Esophagus muscularis mucosa (tissue), 4 donors: Measurements from ENCODE around the gene DAW1. TPM values are rescaled to one million over a fixed set of nuclear protein-coding genes. Genes with fewer than 3 reads are reported as not detected.

Source experiments
- DNase-seq: peaks from one replicate; pipeline ENCODE4 v3.0.0-alpha.2; 2017; ENCODE audit errors: extremely low spot score
- H3K27ac ChIP-seq, 4 donors: fragments of 200-600 bp; sonication (generic); replicated peaks in 1 of 4; 1 replicate in 3 of 4; 2 replicates in 1 of 4; pipeline ENCODE4 v1.5.1; 2016 to 2019; ENCODE audit warnings: mild to moderate bottlenecking in 1 of 4
- H3K27me3 ChIP-seq, 4 donors: fragments of 200-600 bp; sonication (generic); one replicate each; pipeline versions ENCODE4 v1.5.1 to v1.6.0; 2016 to 2019
- H3K36me3 ChIP-seq, 4 donors: fragments of 200-600 bp; sonication (generic); one replicate each; pipeline ENCODE4 v1.5.1; 2016 to 2019
- H3K4me1 ChIP-seq, 4 donors: fragments of 200-600 bp; sonication (generic); one replicate each; pipeline ENCODE4 v1.5.1; 2016 to 2019
- H3K4me3 ChIP-seq, 4 donors: fragments of 200-600 bp; sonication (generic); 1 replicate in 2 of 4; 2 replicates in 2 of 4; pipeline ENCODE4 v1.5.1; 2016 to 2019; ENCODE audit warnings: mild to moderate bottlenecking in 4 of 4, moderate library complexity in 1 of 4
- H3K9me3 ChIP-seq, 4 donors: fragments of 200-600 bp; sonication (generic); 1 replicate in 3 of 4; 2 replicates in 1 of 4; pipeline ENCODE4 v1.5.1; 2016 to 2019
- EP300 ChIP-seq: sonication (generic); formaldehyde crosslinking; IDR thresholded peaks from one replicate; pipeline ENCODE4 v1.6.1; 2017; ENCODE audit warnings: antibody characterized with exemption
- POLR2A ChIP-seq: fragments of 450-650 bp; IDR thresholded peaks from one replicate; pipeline ENCODE4 v1.6.1; 2017; ENCODE audit warnings: antibody characterized with exemption, moderate library complexity, mild to moderate bottlenecking, low read depth
- POLR2AphosphoS5 ChIP-seq, 2 donors: sonication (generic); formaldehyde crosslinking; IDR thresholded peaks; one replicate each; pipeline ENCODE4 v1.6.1; 2017; ENCODE audit warnings: antibody characterized with exemption in 2 of 2
- WGBS: methylation state at CpG from one replicate; pipeline ENCODE4 v1.1.5; 2018; 5-methylcytosine and 5-hydroxymethylcytosine counted together
- intact Hi-C: fragments of 100-400 bp; cut with DNase I; formaldehyde crosslinking; loops from one replicate; pipeline ENCODE4 v1.15.1; 2023
- total RNA-seq, 4 donors: library from RNA; depleted of rRNA; stranded (reverse); fragments of >200 nt; gene quantifications; one replicate each; pipeline versions ENCODE4 v1.1.0 to v1.2.1, GENCODE V29; 2016
- TF ChIP-seq, protein P1 (sequence below), 3 experiments: fragments of 200-600 bp in 2 of 3; fragments of 450-650 bp in 1 of 3; sonication (generic) in 2 of 3; IDR thresholded peaks; one replicate each; pipeline ENCODE4 v1.5.1; 2017 to 2019; ENCODE audit warnings: antibody characterized with exemption in 3 of 3, mild to moderate bottlenecking in 2 of 3, moderate library complexity in 1 of 3

Gene DAW1
- total RNA-seq, 4 donors from 2014 or later: 0.26 to 0.33 TPM; not detected in 2

GRCh38 chr2:227862741-227863588 lies 8.5 kb upstream of the DAW1 start:
- no peak overlapping the region for H3K4me3 ChIP-seq
- H3K27me3 ChIP-seq: no peaks in the 10 kb centered on the region
- H3K9me3 ChIP-seq: no peaks in the 10 kb centered on the region
- WGBS: 69% methylated on average over 7 of the region's 7 CpGs
- no peaks in the 10 kb centered on the region for H3K36me3 ChIP-seq
- DNase-seq: no peak
- peak in 1 of 2 donors; percentile 10 for TF ChIP-seq POLR2AphosphoS5 (IDR thresholded peaks at IDR 0.05)
- TF ChIP-seq, protein P1, sequence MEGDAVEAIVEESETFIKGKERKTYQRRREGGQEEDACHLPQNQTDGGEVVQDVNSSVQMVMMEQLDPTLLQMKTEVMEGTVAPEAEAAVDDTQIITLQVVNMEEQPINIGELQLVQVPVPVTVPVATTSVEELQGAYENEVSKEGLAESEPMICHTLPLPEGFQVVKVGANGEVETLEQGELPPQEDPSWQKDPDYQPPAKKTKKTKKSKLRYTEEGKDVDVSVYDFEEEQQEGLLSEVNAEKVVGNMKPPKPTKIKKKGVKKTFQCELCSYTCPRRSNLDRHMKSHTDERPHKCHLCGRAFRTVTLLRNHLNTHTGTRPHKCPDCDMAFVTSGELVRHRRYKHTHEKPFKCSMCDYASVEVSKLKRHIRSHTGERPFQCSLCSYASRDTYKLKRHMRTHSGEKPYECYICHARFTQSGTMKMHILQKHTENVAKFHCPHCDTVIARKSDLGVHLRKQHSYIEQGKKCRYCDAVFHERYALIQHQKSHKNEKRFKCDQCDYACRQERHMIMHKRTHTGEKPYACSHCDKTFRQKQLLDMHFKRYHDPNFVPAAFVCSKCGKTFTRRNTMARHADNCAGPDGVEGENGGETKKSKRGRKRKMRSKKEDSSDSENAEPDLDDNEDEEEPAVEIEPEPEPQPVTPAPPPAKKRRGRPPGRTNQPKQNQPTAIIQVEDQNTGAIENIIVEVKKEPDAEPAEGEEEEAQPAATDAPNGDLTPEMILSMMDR (IDR thresholded peaks at IDR 0.05): no peak
- H3K27ac ChIP-seq: peak overlapping the region in 1 of 4 donors; percentile 64
- intact Hi-C loops: loop anchor here (10.0 kb wide), 1 partner anchor 198 kb away; the partner anchor contains the start of gene SCYGR5
- H3K4me1 ChIP-seq: peaks cover 0 to 23% (median 8%) of the 10 kb centered on the region in 4 donors

- 56% methylated on average over 9 of the region's 9 CpGs for WGBS
- intact Hi-C loops: loop anchor here (10.0 kb wide), 1 partner anchor 199 kb away; the partner anchor contains the start of gene SCYGR5
- H3K4me3 ChIP-seq: peak overlapping the region in 2 of 4 donors; percentile 7 to 28
- peaks cover 0 to 23% (median 8%) of the 10 kb centered on the region in 4 donors for H3K4me1 ChIP-seq
- TF ChIP-seq EP300 (no peak), POLR2AphosphoS5 (IDR thresholded peaks at IDR 0.05) (no peak), POLR2A (no peak)
- TF ChIP-seq, protein P1 (IDR thresholded peaks at IDR 0.05): no peak
- no peaks in the 10 kb centered on the region for H3K27me3 ChIP-seq
- H3K27ac ChIP-seq: peak overlapping the region in 1 of 4 donors; percentile 64
- H3K36me3 ChIP-seq: no peaks in the 10 kb centered on the region
- no peaks in the 10 kb centered on the region for H3K9me3 ChIP-seq
- no peak for DNase-seq
These were observed 7.2 kb upstream of the DAW1 start for GRCh38 chr2:227864161-227864756.

DNA sequence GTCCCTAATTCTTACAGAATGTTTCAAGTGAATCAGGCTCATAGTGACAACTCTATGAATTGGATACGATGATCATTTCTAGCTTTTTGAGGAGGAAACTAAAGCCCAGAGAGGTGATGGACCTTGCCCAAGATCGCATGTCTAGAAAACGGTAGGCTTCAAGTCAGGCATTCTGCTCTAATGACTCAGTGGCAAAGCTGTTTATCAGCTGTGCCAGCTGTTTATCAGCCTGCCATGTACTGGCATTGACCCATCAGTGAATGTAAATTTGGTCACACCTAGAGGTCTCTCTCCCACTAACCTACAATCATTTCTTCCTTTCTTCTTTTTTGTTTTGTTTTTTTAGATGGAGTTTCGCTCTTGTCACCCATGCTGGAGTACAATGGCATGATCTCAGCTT lies 6.1 kb upstream of the DAW1 start:
- Histone ChIP-seq H3K4me3 (no peak overlapping the region), H3K36me3 (no peaks in the 10 kb centered on the region), H3K27me3 (no peaks in the 10 kb centered on the region), H3K4me1 (peaks cover 0 to 21% (median 8%) of the 10 kb centered on the region in 4 donors), H3K27ac (peak overlapping the region in 1 of 4 donors; percentile 64), H3K9me3 (no peaks in the 10 kb centered on the region)
- no peak for DNase-seq
- intact Hi-C loops: loop anchor here (10.0 kb wide), 1 partner anchor 200 kb away; the partner anchor contains the start of gene SCYGR5
- WGBS: 88% methylated on average over 4 of the region's 4 CpGs
- TF ChIP-seq POLR2AphosphoS5 (IDR thresholded peaks at IDR 0.05) (no peak), EP300 (no peak), POLR2A (no peak)
- TF ChIP-seq, protein P1 (IDR thresholded peaks at IDR 0.05): no peak

DNA sequence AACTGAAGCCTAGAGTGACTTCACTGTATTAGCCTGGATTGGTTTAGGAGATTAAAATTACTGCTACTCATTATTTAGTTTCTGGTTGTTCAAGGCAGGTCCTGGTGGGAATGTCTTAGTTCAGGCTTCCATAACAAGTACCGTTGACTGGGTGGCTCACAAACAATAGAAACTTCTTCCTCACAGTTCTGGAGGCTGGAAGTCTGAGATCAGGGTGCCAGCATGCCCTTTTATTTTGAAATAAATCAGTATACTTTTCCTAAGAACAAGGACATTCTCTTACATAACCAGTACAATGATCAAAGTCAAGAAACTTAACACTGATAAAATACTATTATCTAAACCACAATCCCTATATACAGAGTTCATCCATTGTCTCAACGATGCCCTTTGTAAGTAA lies 4.0 kb upstream of the DAW1 start:
- no peak overlapping the region for H3K27ac ChIP-seq
- peaks cover 0 to 13% (median 0%) of the 10 kb centered on the region in 4 donors for H3K27me3 ChIP-seq
- no peak for DNase-seq
- intact Hi-C loops: loop anchor here (10.0 kb wide), 1 partner anchor 203 kb away; the partner anchor contains the start of gene SCYGR5
- 81% methylated on average over 2 of the region's 2 CpGs for WGBS
- TF ChIP-seq EP300 (no peak), POLR2AphosphoS5 (IDR thresholded peaks at IDR 0.05) (no peak), POLR2A (no peak)
- TF ChIP-seq, protein P1 (IDR thresholded peaks at IDR 0.05): no peak
- H3K9me3 ChIP-seq: no peaks in the 10 kb centered on the region
- H3K36me3 ChIP-seq: no peaks in the 10 kb centered on the region
- H3K4me3 ChIP-seq: no peak overlapping the region
- H3K4me1 ChIP-seq: peaks cover 3 to 20% (median 11%) of the 10 kb centered on the region in 4 donors
